Left lobe of liver (tissue), 2 donors: ENCODE measurements around the gene C4orf33. TPM values are rescaled to one million over a fixed set of nuclear protein-coding genes. Genes with fewer than 3 reads are reported as not detected.
"Not testable (repeated sequence)": the region's sequence is repeated elsewhere in the genome, so short reads cannot be mapped to it uniquely, and the experiment has no call there.

Experiments
- ATAC-seq: fragments of 200-7000 bp; cut with Tn5 transposase; one replicate; pipeline ENCODE4 v1.9.1; 2020; ENCODE audit warnings: mild to moderate bottlenecking, moderate library complexity
- DNase-seq: peaks from one replicate; pipeline ENCODE4 v3.0.0-alpha.2; 2020; ENCODE audit warnings: low spot score
- total RNA-seq: library from RNA; stranded (reverse); gene quantifications from one replicate; pipeline ENCODE4 v1.2.1, GENCODE V29; 2021
- donor health status: DM: no; HTN: no; CAD: no; lungs with moderate emphysema.
- donor health status: DM: no; HTN: yes; CAD: no.

C4orf33 gene
- total RNA-seq: 4.0 TPM

GRCh38 chr4:129095811-129096454 lies at the start of gene C4orf33:
Gene C4orf33 (plus strand): TSS chr4:129096152. CDS start chr4:129102611, 6,459 bp downstream.
- ATAC-seq (peak; percentile 68), DNase-seq (peak; percentile 70)

GRCh38 chr4:129059028-129059427 lies 36.9 kb upstream of the C4orf33 start:
- no peak for ATAC-seq
- no peak for DNase-seq

- DNase-seq (no peak), ATAC-seq (no peak)
Observed at GRCh38 chr4:129062580-129062979, 33.4 kb upstream of the C4orf33 start.

GRCh38 chr4:129063640-129064039 lies 32.3 kb upstream of the C4orf33 start:
- ATAC-seq (no peak), DNase-seq (no peak)

- DNase-seq: no peak
- ATAC-seq: no peak
Observed at GRCh38 chr4:129064717-129065116, 31.2 kb upstream of the C4orf33 start.

- not testable (repeated sequence) for DNase-seq, ATAC-seq
Observed at GRCh38 chr4:129069537-129069936, 26.4 kb upstream of the C4orf33 start.

- ATAC-seq: no peak
- DNase-seq: no peak
Observed at GRCh38 chr4:129077326-129077725, 18.6 kb upstream of the C4orf33 start.

- no peak for DNase-seq
- ATAC-seq: no peak
Observed at GRCh38 chr4:129080129-129080528, 15.8 kb upstream of the C4orf33 start.

GRCh38 chr4:129082302-129082701 lies 13.7 kb upstream of the C4orf33 start:
- ATAC-seq: no peak
- DNase-seq: no peak

- no peak for DNase-seq
- ATAC-seq: no peak
Observed at GRCh38 chr4:129085472-129085871, 10.5 kb upstream of the C4orf33 start.

- ATAC-seq (no peak), DNase-seq (no peak)
Observed at GRCh38 chr4:129087516-129087915, 8.4 kb upstream of the C4orf33 start.

GRCh38 chr4:129092631-129093190 lies 3.2 kb upstream of the C4orf33 start:
- DNase-seq: no peak

GRCh38 chr4:129093191-129093920 lies 2.6 kb upstream of the C4orf33 start, which contains the start of gene SCLT1:
Gene SCLT1 (minus strand): TSS chr4:129093539. CDS start chr4:129093103, 436 bp downstream.
- DNase-seq (peak; percentile 99), ATAC-seq (peak; percentile 94)

More at GRCh38 chr4:129092631-129093190, 3.2 kb upstream of the C4orf33 start:
- no peak for ATAC-seq

GRCh38 chr4:129094347-129094746 lies 1.6 kb upstream of the C4orf33 start:
- DNase-seq (no peak), ATAC-seq (no peak)

- DNase-seq: no peak
- ATAC-seq: no peak
Observed at GRCh38 chr4:129098531-129099001, 2.6 kb downstream of the C4orf33 start.

GRCh38 chr4:129109965-129110824 lies 14.2 kb downstream of the C4orf33 start:
- no peak for DNase-seq
- ATAC-seq: no peak

GRCh38 chr4:129110931-129111330 lies 15.0 kb downstream of the C4orf33 start:
- ATAC-seq: no peak

GRCh38 chr4:129111919-129112318 lies 16.0 kb downstream of the C4orf33 start:
- DNase-seq: no peak
- no peak for ATAC-seq

More at GRCh38 chr4:129110931-129111330, 15.0 kb downstream of the C4orf33 start:
- no peak for DNase-seq

- DNase-seq (no peak), ATAC-seq (no peak)
Observed at GRCh38 chr4:129113434-129113833, 17.5 kb downstream of the C4orf33 start.

- no peak for ATAC-seq
- no peak for DNase-seq
Observed at GRCh38 chr4:129113919-129114318, 18.0 kb downstream of the C4orf33 start.

GRCh38 chr4:129117705-129118104 lies 21.8 kb downstream of the C4orf33 start:
- no peak for ATAC-seq
- DNase-seq: no peak
